Stomach (tissue), 9 donors: ENCODE results near the gene PPM1L. TPM values are rescaled to one million over a fixed set of nuclear protein-coding genes. Genes with fewer than 3 reads are reported as not detected.

Source experiments
- DNase-seq, 2 donors: peaks; one replicate each; pipeline versions ENCODE4 v3.0.0 to v3.0.0-alpha.2; 2013 to 2019
- H3K27ac ChIP-seq, 5 donors: fragments of 200-600 bp in 4 of 5; sonication (generic) in 4 of 5; one replicate each; pipeline ENCODE4 v1.5.1; 2013 to 2019; ENCODE audit warnings: mild to moderate bottlenecking in 1 of 5, moderate library complexity in 1 of 5
- H3K27me3 ChIP-seq, 3 donors: fragments of 200-600 bp; sonication (generic); one replicate each; pipeline ENCODE4 v1.5.1; 2017 to 2019; ENCODE audit warnings: mixed run types in 1 of 3
- H3K36me3 ChIP-seq, 4 donors: fragments of 200-600 bp; sonication (generic); 1 replicate in 3 of 4; 2 replicates in 1 of 4; pipeline ENCODE4 v1.5.1; 2016 to 2019
- H3K4me1 ChIP-seq, 4 donors: fragments of 200-600 bp; sonication (generic); one replicate each; pipeline ENCODE4 v1.5.1; 2016 to 2019
- H3K4me3 ChIP-seq, 4 donors: fragments of 200-600 bp; sonication (generic) in 3 of 4; one replicate each; pipeline ENCODE4 v1.5.1; 2016 to 2019; ENCODE audit warnings: mild to moderate bottlenecking in 1 of 4
- H3K9me3 ChIP-seq, 4 donors: fragments of 200-600 bp; sonication (generic); one replicate each; pipeline ENCODE4 v1.5.1; 2016 to 2019
- EP300 ChIP-seq: sonication (generic); formaldehyde crosslinking; IDR thresholded peaks from one replicate; pipeline ENCODE4 v1.6.1; 2017; ENCODE audit warnings: antibody characterized with exemption
- POLR2A ChIP-seq, 4 donors: fragments of 450-650 bp; IDR thresholded peaks; one replicate each; pipeline ENCODE4 v1.6.1; 2016; ENCODE audit warnings: antibody characterized with exemption in 4 of 4, control low read depth in 2 of 4, mild to moderate bottlenecking in 1 of 4, moderate library complexity in 1 of 4
- POLR2AphosphoS5 ChIP-seq, 3 donors: sonication (generic); formaldehyde crosslinking; IDR thresholded peaks; one replicate each; pipeline ENCODE4 v1.6.1; 2016; ENCODE audit warnings: antibody characterized with exemption in 3 of 3
- WGBS, 5 donors: extraction: QIAGEN DNeasy Blood & Tissue Kit in 3 of 5; methylation state at CpG; one replicate each; pipeline versions ENCODE4 v1.1.5 to v1.1.7; 2013 to 2018; 5-methylcytosine and 5-hydroxymethylcytosine counted together
- intact Hi-C: fragments of 100-400 bp; cut with DNase I; formaldehyde crosslinking; loops from one replicate; pipeline ENCODE4 v1.15.1; 2023; ENCODE audit warnings: low total_unique reads
- polyA plus RNA-seq, 3 donors: library from polyadenylated mRNA; stranded (reverse); fragments of 200-250 nt; gene quantifications; one replicate each; pipeline ENCODE4 v1.2.3, GENCODE V29; 2013
- total RNA-seq, 5 donors: library from RNA; depleted of rRNA; stranded (reverse); fragments of >200 nt; gene quantifications; one replicate each; pipeline versions ENCODE4 v1.1.0 to v1.2.3, GENCODE V29; 2014 to 2016
- TF ChIP-seq, protein P1 (sequence below), 7 experiments: fragments of 450-650 bp in 4 of 7; fragments of 200-600 bp in 3 of 7; sonication (generic) in 3 of 7; IDR thresholded peaks; one replicate each; pipeline ENCODE4 v1.5.1; 2016 to 2019; ENCODE audit warnings: antibody characterized with exemption in 7 of 7, control low read depth in 2 of 7, mild to moderate bottlenecking in 1 of 7
- donor health status: healthy with polysubstance abuse.
- donor health status: Bipolar disorder and iron deficiency.
- donor health status: healthy.

Gene PPM1L
- total and polyA plus RNA-seq, 8 donors: 0.61 to 45.1 (median 15.2) TPM

DNA sequence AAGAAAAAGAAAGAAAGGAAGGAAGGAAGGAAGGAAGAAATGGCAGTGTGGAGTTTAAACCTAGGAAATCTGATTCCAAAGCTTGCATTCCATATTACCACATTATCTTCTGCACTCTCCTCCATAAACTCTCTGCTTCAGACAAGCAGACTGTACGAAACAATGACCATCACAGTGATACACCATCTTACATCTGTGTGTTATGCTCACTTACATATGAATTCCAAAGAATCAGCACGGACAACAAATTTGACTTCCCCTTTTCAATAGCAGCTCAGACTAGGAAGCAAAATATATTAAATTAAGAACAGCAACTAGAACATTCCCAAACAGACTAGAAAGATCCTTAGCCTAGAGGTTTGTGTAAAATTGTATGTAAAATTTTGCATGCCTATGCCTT, 18.0 kb upstream of the PPM1L start:
- H3K4me1 ChIP-seq: no peaks in the 10 kb centered on the region
- 69 to 87% (median 76%) methylated on average over 2 of the region's 2 CpGs for WGBS, 5 donors
- intact Hi-C loops: no loop called here
- no peak overlapping the region for H3K4me3 ChIP-seq
- no peaks in the 10 kb centered on the region for H3K36me3 ChIP-seq
- H3K27ac ChIP-seq: no peak overlapping the region
- TF ChIP-seq EP300 (no peak), POLR2AphosphoS5 (IDR thresholded peaks at IDR 0.05) (no peak), POLR2A (IDR thresholded peaks at IDR 0.05) (no peak)
- TF ChIP-seq, protein P1, sequence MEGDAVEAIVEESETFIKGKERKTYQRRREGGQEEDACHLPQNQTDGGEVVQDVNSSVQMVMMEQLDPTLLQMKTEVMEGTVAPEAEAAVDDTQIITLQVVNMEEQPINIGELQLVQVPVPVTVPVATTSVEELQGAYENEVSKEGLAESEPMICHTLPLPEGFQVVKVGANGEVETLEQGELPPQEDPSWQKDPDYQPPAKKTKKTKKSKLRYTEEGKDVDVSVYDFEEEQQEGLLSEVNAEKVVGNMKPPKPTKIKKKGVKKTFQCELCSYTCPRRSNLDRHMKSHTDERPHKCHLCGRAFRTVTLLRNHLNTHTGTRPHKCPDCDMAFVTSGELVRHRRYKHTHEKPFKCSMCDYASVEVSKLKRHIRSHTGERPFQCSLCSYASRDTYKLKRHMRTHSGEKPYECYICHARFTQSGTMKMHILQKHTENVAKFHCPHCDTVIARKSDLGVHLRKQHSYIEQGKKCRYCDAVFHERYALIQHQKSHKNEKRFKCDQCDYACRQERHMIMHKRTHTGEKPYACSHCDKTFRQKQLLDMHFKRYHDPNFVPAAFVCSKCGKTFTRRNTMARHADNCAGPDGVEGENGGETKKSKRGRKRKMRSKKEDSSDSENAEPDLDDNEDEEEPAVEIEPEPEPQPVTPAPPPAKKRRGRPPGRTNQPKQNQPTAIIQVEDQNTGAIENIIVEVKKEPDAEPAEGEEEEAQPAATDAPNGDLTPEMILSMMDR (IDR thresholded peaks at IDR 0.05): no peak
- H3K9me3 ChIP-seq: no peaks in the 10 kb centered on the region
- no peak for DNase-seq
- no peaks in the 10 kb centered on the region for H3K27me3 ChIP-seq

DNA sequence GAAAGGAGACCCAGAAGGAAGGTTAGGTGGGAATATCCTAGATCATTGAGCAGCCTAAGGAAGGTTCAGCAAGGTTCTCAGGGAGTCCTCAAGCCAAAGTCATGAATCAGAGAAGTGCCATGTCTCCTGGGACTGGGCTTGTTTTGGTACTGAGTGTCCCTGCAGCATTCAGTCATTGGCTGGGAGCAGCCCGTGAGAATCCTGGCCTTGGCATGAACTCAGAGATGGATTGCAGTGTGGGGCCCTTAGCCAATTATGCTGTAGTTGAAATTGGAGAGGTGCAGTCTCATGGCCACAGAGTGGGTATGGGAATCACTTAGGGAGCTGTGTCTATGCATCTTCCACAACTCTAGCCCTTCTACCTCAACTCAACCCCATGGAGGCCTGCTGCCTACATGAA, 17.0 kb upstream of the PPM1L start:
- TF ChIP-seq EP300 (no peak), POLR2A (IDR thresholded peaks at IDR 0.05) (no peak), POLR2AphosphoS5 (IDR thresholded peaks at IDR 0.05) (no peak)
- TF ChIP-seq, protein P1 (IDR thresholded peaks at IDR 0.05): no peak
- H3K27ac ChIP-seq: no peak overlapping the region
- WGBS, 5 donors: 50 to 67% (median 55%) methylated on average over 1 of the region's 1 CpG

DNA sequence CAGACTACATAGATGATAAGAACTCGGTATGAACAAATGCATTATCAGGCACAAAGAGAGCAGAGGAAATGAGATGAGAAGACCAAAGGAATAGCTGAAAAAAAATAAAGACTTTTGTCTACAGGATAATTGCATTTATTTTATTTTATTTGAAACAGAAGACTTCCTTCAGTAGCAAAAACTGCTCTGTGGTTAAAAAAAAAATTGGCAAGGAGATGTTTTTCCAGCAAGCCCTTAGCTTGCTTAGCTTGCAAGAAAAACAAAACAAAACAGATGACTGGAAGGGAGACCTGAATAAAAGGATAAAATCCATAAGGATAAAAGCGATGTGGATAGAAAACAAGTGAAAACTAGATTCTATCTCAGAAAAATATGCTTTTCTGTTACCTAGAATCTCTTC, 9.1 kb upstream of the PPM1L start:
- H3K9me3 ChIP-seq: no peaks in the 10 kb centered on the region
- no peaks in the 10 kb centered on the region for H3K36me3 ChIP-seq
- DNase-seq: no peak
- H3K4me3 ChIP-seq: no peak overlapping the region
- H3K4me1 ChIP-seq: peaks cover 4 to 23% (median 16%) of the 10 kb centered on the region in 4 donors
- H3K27me3 ChIP-seq: no peaks in the 10 kb centered on the region
- 19 to 39% (median 22%) methylated on average over 2 of the region's 2 CpGs for WGBS, 5 donors
- TF ChIP-seq EP300: no peak
- TF ChIP-seq, protein P1 (IDR thresholded peaks at IDR 0.05): no peak
- no peak for TF ChIP-seq POLR2AphosphoS5 (IDR thresholded peaks at IDR 0.05)
- TF ChIP-seq POLR2A (IDR thresholded peaks at IDR 0.05): no peak
- peak overlapping the region in 2 of 5 donors; percentile 43 to 44 for H3K27ac ChIP-seq
- intact Hi-C loops: no loop called here

More for the DNA sequence above, 17.0 kb upstream of the PPM1L start:
- Histone ChIP-seq H3K4me1 (no peaks in the 10 kb centered on the region), H3K9me3 (no peaks in the 10 kb centered on the region), H3K4me3 (no peak overlapping the region), H3K36me3 (no peaks in the 10 kb centered on the region), H3K27me3 (no peaks in the 10 kb centered on the region)
- DNase-seq: no peak
- intact Hi-C loops: no loop called here

DNA sequence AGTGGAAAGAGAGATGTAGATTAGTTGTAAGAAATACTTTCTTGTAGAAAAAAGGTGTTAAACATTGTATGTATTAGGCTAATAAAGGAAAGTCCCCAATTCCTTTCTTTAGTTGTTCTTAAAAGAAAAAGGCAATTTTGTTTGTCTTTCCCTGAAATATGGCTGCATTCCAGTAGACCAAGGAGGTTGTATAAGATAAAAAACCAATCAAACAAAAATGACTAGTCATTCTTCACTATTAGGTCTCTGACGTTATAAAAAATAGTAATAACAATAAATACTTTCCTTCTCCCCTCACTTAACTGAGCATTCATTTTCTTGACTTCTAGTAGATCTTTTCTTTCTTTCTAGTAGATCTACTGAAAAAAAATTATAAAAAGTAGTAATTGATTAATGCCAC, 8.6 kb upstream of the PPM1L start:
- WGBS, 5 donors: 6 to 29% (median 11%) methylated on average over 1 of the region's 1 CpG
- Histone ChIP-seq H3K27me3 (no peaks in the 10 kb centered on the region), H3K36me3 (no peaks in the 10 kb centered on the region), H3K4me1 (peaks cover 4 to 23% (median 16%) of the 10 kb centered on the region in 4 donors), H3K4me3 (no peak overlapping the region), H3K27ac (peak overlapping the region in 2 of 5 donors; percentile 43 to 44), H3K9me3 (no peaks in the 10 kb centered on the region)
- TF ChIP-seq EP300: no peak
- TF ChIP-seq, protein P1 (IDR thresholded peaks at IDR 0.05): no peak
- no peak for TF ChIP-seq POLR2AphosphoS5 (IDR thresholded peaks at IDR 0.05)
- no peak for TF ChIP-seq POLR2A (IDR thresholded peaks at IDR 0.05)
- intact Hi-C loops: no loop called here
- DNase-seq: no peak
